Hepatocyte (in vitro differentiated cells): ENCODE data around the gene ATF4. TPM values are rescaled to one million over a fixed set of nuclear protein-coding genes. Genes with fewer than 3 reads are reported as not detected.

ENCODE experiments used
- DNase-seq: peaks from one replicate; pipeline ENCODE4 v3.0.0-alpha.2; 2016; ENCODE audit warnings: low spot score
- H2AFZ ChIP-seq: fragments of 200-600 bp; sonication (generic); 2 replicates; pipeline ENCODE4 v1.6.0; 2016; ENCODE audit warnings: antibody characterized with exemption, mild to moderate bottlenecking
- H3K27ac ChIP-seq: fragments of 200-600 bp; sonication (generic); 2 replicates; pipeline ENCODE4 v1.5.1; 2016; ENCODE audit warnings: mild to moderate bottlenecking
- H3K27me3 ChIP-seq: fragments of 200-600 bp; sonication (generic); 2 replicates; pipeline ENCODE4 v1.6.1; 2016
- H3K36me3 ChIP-seq: fragments of 200-600 bp; sonication (generic); replicated peaks from 2 replicates; pipeline ENCODE4 v1.5.1; 2016; ENCODE audit warnings: low read depth; ENCODE audit not compliant: insufficient read depth
- H3K4me1 ChIP-seq: fragments of 200-600 bp; sonication (generic); 2 replicates; pipeline ENCODE4 v1.5.1; 2016; ENCODE audit warnings: mild to moderate bottlenecking, moderate library complexity; ENCODE audit not compliant: insufficient read depth
- H3K4me2 ChIP-seq: fragments of 200-600 bp; sonication (generic); 2 replicates; pipeline ENCODE4 v1.6.0; 2016
- H3K4me3 ChIP-seq: fragments of 200-600 bp; sonication (generic); 2 replicates; pipeline ENCODE4 v1.5.1; 2016; ENCODE audit warnings: mild to moderate bottlenecking
- H3K79me2 ChIP-seq: fragments of 200-600 bp; sonication (generic); 2 replicates; pipeline ENCODE4 v1.6.0; 2017; ENCODE audit warnings: mild to moderate bottlenecking
- H3K9me2 ChIP-seq: fragments of 200-600 bp; sonication (generic); replicated peaks from 2 replicates; pipeline ENCODE4 v1.6.0; 2017; ENCODE audit warnings: mild to moderate bottlenecking; ENCODE audit not compliant: insufficient read depth
- H3K9me3 ChIP-seq: fragments of 200-600 bp; sonication (generic); 2 replicates; pipeline ENCODE4 v1.5.1; 2016; ENCODE audit warnings: low read depth, mild to moderate bottlenecking
- H4K20me1 ChIP-seq: fragments of 200-600 bp; sonication (generic); 2 replicates; pipeline ENCODE4 v1.6.0; 2016; ENCODE audit warnings: mild to moderate bottlenecking; ENCODE audit not compliant: insufficient read depth, poor library complexity, severe bottlenecking
- EZH2 ChIP-seq: fragments of 200-600 bp; sonication (generic); IDR thresholded peaks from 2 replicates; pipeline ENCODE4 v1.6.1; 2016; ENCODE audit warnings: antibody characterized with exemption, mild to moderate bottlenecking, borderline replicate concordance
- EZH2phosphoT487 ChIP-seq: fragments of 200-600 bp; sonication (generic); IDR thresholded peaks from one replicate; pipeline ENCODE4 v1.6.1; 2018; ENCODE audit warnings: antibody characterized with exemption, mild to moderate bottlenecking, low read depth, moderate library complexity; ENCODE audit not compliant: unreplicated experiment, severe bottlenecking
- WGBS: methylation state at CpG from one replicate; pipeline ENCODE4 v1.1.6; 2016; ENCODE audit warnings: low lambda C conversion rate; ENCODE audit errors: missing lambda C conversion rate; 5-methylcytosine and 5-hydroxymethylcytosine counted together
- polyA plus RNA-seq: library from polyadenylated mRNA; unstranded; fragments of >200 nt; fragmentation: Nextera tagmentation; extraction: Ambion mirVana; gene quantifications from 2 replicates; pipeline ENCODE4 v1.2.1, GENCODE V29; 2016
- total RNA-seq: library from RNA; depleted of rRNA; stranded (reverse); fragments of >200 nt; gene quantifications from 2 replicates; pipeline ENCODE4 v1.2.3, GENCODE V29; 2014
- TF ChIP-seq, protein P1 (sequence below): fragments of 200-600 bp; sonication (generic); IDR thresholded peaks from 2 replicates; pipeline ENCODE4 v1.5.1; 2016; ENCODE audit warnings: antibody characterized with exemption, mild to moderate bottlenecking; ENCODE audit not compliant: poor library complexity

ATF4 gene
- total and polyA plus RNA-seq, 2 experiments from 2014 or later, result 144 to 231 TPM

DNA sequence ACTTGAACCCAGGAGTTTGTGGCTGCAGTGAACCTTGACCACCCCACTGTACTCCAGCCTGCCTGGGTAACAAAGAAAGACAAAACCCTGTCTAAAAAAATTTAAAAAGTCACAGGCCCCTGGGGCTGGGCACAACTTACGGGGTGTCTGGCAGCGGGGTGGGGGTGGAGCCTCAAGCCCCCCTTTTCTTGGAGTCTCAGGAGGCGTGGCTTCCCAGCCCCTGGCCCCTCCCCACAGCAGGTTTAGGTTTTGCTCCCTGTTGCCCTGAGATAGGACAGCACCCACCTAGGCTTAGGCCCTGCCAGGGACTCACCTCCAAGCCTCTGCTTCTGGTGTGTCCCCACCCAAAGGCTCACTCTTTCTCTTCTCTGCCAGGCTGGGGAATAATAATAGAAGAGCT lies 41.1 kb upstream of the ATF4 start:
- Histone ChIP-seq H3K4me2 (no peak overlapping the region), H3K9me3 (no peaks in the 10 kb centered on the region), H3K4me1 (peaks cover 23% of the 10 kb centered on the region), H4K20me1 (no peaks in the 10 kb centered on the region), H3K4me3 (no peak overlapping the region), H2AFZ (no peak overlapping the region), H3K79me2 (peaks cover 57% of the 10 kb centered on the region), H3K9me2 (no peaks in the 10 kb centered on the region), H3K27ac (no peak overlapping the region), H3K36me3 (no peaks in the 10 kb centered on the region), H3K27me3 (no peaks in the 10 kb centered on the region)
- TF ChIP-seq EZH2 (no peak), EZH2phosphoT487 (no peak)
- TF ChIP-seq, protein P1, sequence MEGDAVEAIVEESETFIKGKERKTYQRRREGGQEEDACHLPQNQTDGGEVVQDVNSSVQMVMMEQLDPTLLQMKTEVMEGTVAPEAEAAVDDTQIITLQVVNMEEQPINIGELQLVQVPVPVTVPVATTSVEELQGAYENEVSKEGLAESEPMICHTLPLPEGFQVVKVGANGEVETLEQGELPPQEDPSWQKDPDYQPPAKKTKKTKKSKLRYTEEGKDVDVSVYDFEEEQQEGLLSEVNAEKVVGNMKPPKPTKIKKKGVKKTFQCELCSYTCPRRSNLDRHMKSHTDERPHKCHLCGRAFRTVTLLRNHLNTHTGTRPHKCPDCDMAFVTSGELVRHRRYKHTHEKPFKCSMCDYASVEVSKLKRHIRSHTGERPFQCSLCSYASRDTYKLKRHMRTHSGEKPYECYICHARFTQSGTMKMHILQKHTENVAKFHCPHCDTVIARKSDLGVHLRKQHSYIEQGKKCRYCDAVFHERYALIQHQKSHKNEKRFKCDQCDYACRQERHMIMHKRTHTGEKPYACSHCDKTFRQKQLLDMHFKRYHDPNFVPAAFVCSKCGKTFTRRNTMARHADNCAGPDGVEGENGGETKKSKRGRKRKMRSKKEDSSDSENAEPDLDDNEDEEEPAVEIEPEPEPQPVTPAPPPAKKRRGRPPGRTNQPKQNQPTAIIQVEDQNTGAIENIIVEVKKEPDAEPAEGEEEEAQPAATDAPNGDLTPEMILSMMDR, result no peak
- WGBS, result 94% methylated on average over 2 of the region's 3 CpGs
- no peak for DNase-seq

DNA sequence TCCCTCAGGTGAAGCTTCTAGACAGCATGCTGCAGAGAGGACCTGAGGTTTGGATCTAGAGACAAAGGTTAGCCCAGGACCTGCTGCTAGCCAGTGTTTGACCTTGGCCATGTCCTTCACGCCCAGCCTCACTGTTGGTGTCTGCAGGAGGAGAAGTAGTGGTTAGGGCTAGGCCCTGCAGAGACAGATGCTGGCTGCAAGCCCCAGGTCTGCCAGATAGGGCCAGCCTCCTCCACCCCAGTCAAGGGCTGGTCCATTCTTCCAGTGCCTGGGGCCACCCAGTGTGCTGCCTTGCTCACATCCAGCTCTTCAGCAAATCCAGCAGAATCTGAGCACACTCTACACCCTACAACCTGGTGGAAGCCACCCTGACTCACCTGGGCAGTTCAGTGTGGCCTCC lies 39.8 kb upstream of the ATF4 start:
- no peak overlapping the region for H3K4me3 ChIP-seq
- H3K27ac ChIP-seq, result no peak overlapping the region
- H3K27me3 ChIP-seq, result no peaks in the 10 kb centered on the region
- no peaks in the 10 kb centered on the region for H3K36me3 ChIP-seq
- H3K9me3 ChIP-seq, result no peaks in the 10 kb centered on the region
- H4K20me1 ChIP-seq, result no peaks in the 10 kb centered on the region
- no peak for DNase-seq
- H3K4me1 ChIP-seq, result peaks cover 10% of the 10 kb centered on the region
- peaks cover 51% of the 10 kb centered on the region for H3K79me2 ChIP-seq
- H3K4me2 ChIP-seq, result no peak overlapping the region
- TF ChIP-seq EZH2 (no peak), EZH2phosphoT487 (no peak)
- TF ChIP-seq, protein P1, result no peak
- H3K9me2 ChIP-seq, result no peaks in the 10 kb centered on the region
- 94% methylated on average over 1 of the region's 1 CpG for WGBS
- no peak overlapping the region for H2AFZ ChIP-seq

DNA sequence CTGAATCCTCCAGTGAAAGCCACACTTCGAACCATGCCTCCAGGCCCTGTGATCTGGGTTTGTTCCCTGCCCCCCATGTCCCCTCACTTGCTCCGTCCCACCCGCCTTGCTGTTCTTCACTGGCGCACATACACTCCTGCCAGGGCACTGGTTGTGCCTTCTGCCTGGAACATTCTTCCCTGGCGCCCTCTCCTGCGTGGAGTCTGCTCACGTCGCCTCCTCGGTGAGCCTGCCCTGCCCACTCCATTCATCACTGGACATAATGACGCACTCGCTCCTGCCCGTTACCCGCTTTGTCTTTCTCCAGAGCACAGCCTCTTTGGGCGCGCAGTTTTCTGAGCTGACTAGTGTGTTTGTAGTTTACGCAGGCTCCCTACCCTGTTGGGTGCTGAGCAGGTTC lies 39.3 kb upstream of the ATF4 start:
- no peaks in the 10 kb centered on the region for H3K9me2 ChIP-seq
- no peak overlapping the region for H3K4me2 ChIP-seq
- H3K9me3 ChIP-seq, result no peaks in the 10 kb centered on the region
- H3K79me2 ChIP-seq, result peaks cover 46% of the 10 kb centered on the region
- H3K4me3 ChIP-seq, result no peak overlapping the region
- H3K27ac ChIP-seq, result no peak overlapping the region
- no peaks in the 10 kb centered on the region for H3K27me3 ChIP-seq
- H2AFZ ChIP-seq, result no peak overlapping the region
- TF ChIP-seq EZH2phosphoT487 (no peak), EZH2 (no peak)
- TF ChIP-seq, protein P1, result no peak
- WGBS, result 94% methylated on average over 16 of the region's 16 CpGs
- H4K20me1 ChIP-seq, result no peaks in the 10 kb centered on the region
- peaks cover 5% of the 10 kb centered on the region for H3K4me1 ChIP-seq
- DNase-seq, result no peak
- no peaks in the 10 kb centered on the region for H3K36me3 ChIP-seq

DNA sequence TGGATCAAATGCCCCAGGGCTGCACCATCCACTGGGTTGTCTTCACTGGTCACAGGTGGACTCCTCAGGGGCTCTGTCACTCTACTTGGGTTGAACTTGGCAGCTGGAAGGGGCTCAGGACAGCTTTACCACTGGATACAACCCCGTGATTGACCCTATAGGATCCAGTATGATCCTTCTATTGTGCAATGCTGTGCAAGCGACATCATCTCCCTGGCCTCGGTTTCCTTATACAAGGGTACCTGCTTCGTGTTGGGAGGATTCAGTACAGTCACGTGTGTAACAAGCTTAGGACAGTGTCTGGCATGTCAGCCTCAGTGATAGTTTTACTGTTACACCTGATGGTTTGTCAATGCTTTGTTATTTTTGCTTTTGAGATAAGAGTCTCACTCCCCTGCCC lies 38.8 kb upstream of the ATF4 start:
- Histone ChIP-seq H3K9me3 (no peaks in the 10 kb centered on the region), H3K9me2 (no peaks in the 10 kb centered on the region), H3K36me3 (no peaks in the 10 kb centered on the region), H3K79me2 (peaks cover 44% of the 10 kb centered on the region), H3K4me1 (no peaks in the 10 kb centered on the region), H3K27ac (no peak overlapping the region), H4K20me1 (no peaks in the 10 kb centered on the region), H3K4me2 (no peak overlapping the region), H2AFZ (no peak overlapping the region), H3K27me3 (no peaks in the 10 kb centered on the region), H3K4me3 (no peak overlapping the region)
- TF ChIP-seq, protein P1, result no peak
- TF ChIP-seq EZH2phosphoT487, result no peak
- TF ChIP-seq EZH2, result no peak
- DNase-seq, result no peak
- WGBS, result 92% methylated on average over 5 of the region's 5 CpGs
